Hepatocyte (in vitro differentiated cells): ENCODE data around the gene CCNH.

Source experiments
- CTCF ChIP-seq: fragments of 200-600 bp; sonication (generic); IDR thresholded peaks from 2 replicates; pipeline ENCODE4 v1.5.1; 2016; ENCODE audit warnings: antibody characterized with exemption, mild to moderate bottlenecking; ENCODE audit not compliant: poor library complexity
- EZH2 ChIP-seq: fragments of 200-600 bp; sonication (generic); IDR thresholded peaks from 2 replicates; pipeline ENCODE4 v1.6.1; 2016; ENCODE audit warnings: antibody characterized with exemption, mild to moderate bottlenecking, borderline replicate concordance

- no peak for TF ChIP-seq CTCF
- no peak for TF ChIP-seq EZH2
Measured at GRCh38 chr5:87401626-87402025, 11.1 kb downstream of the CCNH start.
